IMR-90 (cell line): ENCODE data around the gene ARMC8.

Source experiments
- CTCF ChIP-seq: conservative IDR thresholded peaks from 2 replicates; pipeline ENCODE4 v1.5.1; 2012; ENCODE audit warnings: mild to moderate bottlenecking, low read depth, low read length, improper control_type of control experiment
- MXI1 ChIP-seq: IDR thresholded peaks from 2 replicates; pipeline ENCODE4 v1.6.1; 2012; ENCODE audit warnings: low read depth, mild to moderate bottlenecking, low read length, moderate library complexity, borderline replicate concordance
- RFX5 ChIP-seq: IDR thresholded peaks from 2 replicates; pipeline ENCODE4 v1.8.0; 2012; ENCODE audit warnings: low read depth, mild to moderate bottlenecking, low read length, moderate library complexity

- TF ChIP-seq RFX5 (no peak), MXI1 (no peak), CTCF (no peak)
Observed at GRCh38 chr3:138213398-138214085, 26.4 kb downstream of the ARMC8 start.
